NCI-H460 (cell line): ENCODE measurements around the gene PRR20G. TPM values are rescaled to one million over a fixed set of nuclear protein-coding genes. Genes with fewer than 3 reads are reported as not detected.
"Not testable (repeated sequence)": the region's sequence is repeated elsewhere in the genome, so short reads cannot be mapped to it uniquely, and the experiment has no call there.

Experiments
- DNase-seq: peaks from one replicate; pipeline ENCODE4 v3.0.0-alpha.2; 2016; ENCODE audit warnings: low read depth; ENCODE audit errors: extremely low read depth
- total RNA-seq: library from RNA; depleted of rRNA; stranded (reverse); fragments of >200 nt; shearing (Covaris generic); gene quantifications from 2 replicates; pipeline ENCODE4 v1.2.3, GENCODE V29; 2014

Gene PRR20G
- total RNA-seq, 1 experiment from 2014 or later, result not detected

DNA sequence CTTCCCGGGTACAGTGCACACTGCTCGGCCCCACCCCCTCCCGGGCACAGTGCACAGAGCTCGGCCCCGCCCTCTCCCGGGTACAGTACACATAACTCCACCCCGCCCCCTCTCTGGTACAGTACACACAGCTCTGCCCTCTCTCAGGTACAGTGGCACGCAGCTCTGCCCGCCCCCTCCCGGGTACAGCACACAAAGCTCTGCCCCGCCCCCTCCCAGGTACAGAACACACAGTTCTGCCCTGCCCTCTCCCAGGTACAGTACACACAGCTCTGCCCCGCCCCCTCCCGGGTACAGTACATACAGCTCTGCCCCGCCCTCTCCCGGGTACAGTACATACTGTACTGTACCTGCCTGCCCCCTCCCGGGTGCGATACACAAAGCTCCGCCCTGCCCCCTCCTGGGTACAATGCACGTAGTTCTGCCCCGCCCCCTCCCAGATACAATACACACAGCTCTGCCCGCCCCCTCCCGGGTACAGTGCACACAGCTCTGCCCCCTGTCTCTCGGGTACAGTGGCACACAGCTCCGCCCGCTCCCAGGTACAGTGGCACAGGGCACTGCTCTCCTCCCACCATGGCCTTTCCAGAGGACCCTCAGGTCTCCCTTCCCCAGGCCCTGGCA is 16.4 kb upstream of the PRR20G start:
- peak; percentile 11 for DNase-seq

DNA sequence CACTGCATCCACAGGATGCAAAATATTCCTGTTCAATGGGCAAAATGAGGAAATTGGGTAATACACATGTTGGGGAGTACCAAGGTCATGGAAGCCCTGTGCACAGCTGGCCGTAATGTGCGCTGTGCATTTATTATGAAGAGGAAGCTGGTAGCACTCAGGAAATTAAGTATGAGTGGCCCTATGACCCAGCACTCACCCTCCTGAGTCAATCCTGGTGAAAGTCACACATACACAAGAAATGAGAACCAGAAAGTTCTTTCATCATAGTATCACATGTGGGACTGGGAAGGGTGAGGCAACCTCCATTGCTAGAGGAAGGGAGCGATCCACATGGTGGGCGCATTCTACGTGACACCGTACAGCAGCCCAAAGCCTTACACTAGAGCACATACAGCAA is 11.4 kb upstream of the PRR20G start:
- DNase-seq, result no peak

DNA sequence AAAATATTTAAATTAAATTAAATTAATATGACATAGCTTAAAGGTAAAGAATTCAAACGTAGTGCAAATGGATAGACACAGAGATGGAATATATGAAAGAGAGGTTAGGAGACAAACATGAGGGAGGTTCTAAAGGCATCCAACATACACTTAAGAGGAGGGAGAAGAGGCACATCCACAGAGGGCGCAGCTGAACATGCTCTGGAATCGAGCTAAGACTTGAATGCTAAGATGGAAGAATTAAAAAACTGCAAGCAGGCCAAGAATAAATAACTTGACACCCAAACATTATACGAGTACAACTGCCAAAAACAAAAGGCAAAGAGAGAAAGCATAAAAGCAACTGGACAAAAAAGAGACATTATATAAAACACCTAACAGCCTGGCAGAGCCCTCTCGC is 9.1 kb upstream of the PRR20G start:
- DNase-seq, result no peak

DNA sequence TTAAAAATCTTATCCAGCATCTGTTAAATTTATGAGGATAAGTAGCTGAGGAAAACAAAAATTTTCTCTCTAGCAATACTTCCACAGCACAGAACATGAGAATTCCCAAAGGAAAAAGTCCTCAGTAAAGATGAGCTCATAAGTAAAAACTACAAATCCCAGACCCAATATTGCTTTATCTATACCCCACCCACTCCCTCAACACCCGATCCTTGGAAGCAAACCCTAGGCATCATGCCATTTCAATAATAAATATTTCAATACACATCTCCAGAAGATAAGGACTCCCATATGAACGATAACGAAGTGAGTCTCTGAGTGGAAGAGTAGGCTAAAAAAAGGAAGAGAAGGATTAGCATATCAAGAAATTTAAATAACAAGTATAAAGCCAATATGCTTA is 8.3 kb upstream of the PRR20G start:
- DNase-seq, result no peak

DNA sequence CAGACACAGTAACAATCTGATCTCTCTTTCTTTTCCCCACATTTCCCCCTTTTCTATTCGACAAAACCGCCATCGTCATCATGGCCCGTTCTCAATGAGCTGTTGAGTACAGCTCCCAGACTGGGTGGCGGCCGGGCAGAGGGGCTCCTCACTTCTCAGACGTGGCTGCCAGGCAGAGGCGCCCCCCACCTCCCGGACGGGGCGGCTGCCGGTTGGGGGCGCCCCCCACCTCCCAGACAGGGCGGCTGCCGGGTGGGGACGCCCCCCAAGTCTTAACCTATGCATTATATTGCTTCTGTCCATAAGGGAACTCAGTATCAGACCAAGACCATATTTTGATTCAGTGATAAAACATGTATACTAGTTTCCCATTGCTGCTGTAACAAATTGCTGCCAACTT is 5.8 kb upstream of the PRR20G start:
- DNase-seq, result not testable (repeated sequence)

DNA sequence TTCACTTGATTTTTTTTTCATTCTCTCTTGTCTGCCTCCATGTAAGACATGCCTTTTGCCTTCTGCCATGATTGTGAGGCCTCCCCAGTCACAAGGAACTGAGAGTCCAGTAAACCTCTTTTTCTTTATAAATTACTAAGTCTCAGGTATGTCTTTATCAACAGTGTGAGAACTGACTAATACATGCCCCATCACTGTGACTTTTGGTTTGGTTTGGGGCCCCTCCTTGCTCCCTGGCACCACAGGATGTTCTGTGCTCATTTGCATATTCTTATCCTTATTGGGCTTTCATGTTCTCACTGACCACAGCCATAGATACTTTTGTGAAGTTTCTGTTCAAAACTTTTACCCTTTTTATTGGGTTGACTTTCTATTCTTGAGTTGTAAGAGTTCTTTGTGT is 3.8 kb upstream of the PRR20G start:
- DNase-seq, result no peak

DNA sequence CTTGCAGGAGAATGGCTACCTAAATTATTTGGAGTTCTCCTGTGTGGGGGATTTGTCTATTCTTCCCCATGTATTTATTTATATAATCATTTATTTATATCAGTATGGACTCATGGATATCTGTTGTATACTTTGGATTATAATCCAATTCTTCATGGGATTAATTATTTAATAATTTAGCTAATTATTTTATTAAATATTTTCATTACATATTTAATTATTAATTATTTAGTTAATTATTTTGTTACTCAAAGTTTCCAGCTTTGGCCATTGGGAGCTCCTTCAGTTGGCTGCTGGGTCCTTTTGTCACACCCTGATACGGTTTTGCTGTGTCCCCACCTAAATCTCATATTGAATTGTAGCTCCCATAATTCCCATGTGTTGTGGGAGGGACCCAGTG is 3.3 kb upstream of the PRR20G start:
- DNase-seq, result no peak

DNA sequence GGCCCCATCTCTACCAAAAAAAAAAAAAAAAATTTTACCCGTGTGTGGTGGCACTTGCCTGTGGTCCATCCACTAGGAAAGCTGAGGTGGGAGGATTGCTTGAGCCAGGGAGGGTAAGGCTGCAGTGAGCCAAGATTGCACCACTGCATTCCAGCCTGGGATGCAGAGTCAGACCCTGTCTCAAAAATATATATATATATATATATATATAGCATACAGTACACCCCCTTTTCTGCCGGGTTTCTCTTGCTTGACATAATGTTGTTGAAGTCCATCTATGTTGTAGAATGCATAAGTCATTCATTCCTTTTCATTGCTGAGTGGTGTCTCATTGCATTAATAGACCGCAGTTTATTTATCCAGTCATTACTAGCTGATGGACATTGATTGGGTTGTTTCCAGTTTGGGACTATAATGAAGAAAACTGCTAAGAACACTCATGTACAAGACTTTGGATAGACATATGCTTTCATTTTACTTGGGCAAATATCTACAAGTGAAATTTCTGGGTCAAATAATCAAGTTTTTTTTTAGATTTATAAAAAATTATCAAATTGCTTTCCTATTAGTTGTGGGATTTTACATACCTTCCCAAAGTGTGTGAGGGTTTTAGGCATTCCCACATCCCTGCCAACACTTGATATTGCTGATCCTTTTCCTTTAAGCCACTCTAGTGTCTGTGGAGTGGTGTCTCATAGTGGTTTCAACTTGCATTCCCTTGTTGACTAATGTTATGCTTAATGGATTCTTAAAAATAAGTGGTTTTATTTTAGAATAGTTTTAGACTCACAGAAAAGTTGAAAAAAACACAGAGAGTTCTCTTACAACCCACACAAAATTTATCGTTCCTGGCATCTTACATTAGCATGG is 2.1 kb upstream of the PRR20G start:
- DNase-seq, result no peak

DNA sequence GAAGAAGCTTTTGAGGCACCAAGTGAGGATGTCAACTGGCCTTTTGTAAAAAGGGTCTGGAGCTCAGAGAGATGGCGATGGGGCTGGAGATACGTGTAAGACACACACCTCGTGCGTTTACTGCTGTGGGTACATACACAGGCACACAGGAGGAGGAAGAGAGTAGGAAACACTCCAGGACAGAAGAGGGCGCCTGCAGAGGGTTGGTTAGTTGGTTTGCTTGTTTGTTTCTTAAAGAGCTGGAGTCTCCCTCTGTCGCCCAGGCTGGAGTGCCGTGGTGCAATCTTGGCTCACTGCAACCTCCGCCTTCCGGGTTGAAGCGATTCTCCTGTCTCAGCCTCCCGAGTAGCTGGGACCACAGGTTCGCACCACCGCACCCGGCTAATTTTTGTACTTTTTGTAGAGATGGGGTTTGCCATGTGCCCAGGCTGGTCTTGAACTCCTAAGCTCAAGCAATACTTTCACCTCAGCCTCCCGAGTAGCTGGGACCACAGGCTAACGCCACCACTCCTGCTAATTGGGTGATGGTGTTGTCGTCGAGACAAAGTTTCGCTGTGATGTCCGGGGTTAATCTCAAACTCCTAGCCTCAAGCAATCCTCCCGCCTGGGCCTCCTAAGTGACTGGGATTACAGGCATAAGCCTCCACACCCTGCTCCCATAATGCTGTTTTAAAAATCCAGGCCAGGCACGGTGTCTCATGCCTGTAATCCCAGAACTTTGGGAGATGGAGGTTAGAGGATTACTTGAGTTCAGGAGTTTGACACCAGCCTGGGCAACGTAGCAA is 1.3 kb upstream of the PRR20G start:
- no peak for DNase-seq

DNA sequence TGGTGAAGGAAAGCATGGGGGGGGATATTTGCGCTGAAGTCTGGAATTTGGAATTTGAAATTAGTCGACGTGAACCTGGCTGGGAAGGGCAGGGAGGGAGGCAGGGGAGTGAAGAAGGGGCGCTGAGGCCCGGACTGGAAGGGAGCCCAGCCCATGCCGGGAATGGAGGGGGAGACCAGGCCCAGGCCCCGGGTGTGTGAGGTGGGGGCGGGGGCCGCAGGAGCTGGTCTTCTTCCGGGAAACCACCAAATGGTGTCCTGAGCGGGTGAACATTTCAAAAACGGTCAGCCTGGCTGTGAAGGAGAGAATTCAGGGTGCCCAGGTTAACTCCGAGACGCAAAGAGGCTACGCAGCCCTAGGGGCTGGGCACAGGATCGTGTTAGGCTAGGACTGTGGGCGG is 497 bp upstream of the PRR20G start:
- DNase-seq, result no peak

DNA sequence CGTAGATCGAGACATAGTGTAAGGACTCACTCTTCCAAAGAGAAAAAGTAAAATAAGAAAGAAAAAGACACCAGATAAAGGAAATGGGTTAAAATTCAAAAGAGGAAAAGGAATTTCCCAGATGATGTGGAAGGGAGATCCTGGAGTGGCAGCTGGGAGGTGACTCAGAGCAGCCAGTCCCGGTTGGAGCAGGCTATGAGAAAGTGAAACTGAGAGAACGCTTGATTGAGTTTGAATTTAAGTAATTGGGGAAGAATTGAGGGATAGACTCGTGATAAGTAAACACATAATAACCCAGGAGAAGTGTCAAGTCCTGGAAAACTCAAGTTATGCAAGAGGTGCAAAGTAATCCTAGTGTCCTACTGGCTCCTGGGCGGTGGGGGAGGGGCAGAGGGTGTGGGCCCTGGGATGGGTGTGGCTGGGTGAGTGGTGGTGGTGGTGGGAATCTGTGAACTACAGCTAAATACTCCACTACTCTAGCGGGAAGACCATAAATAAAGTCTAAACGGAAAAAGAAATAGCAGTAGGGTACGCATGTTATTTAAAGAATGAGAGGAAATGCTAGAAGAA is 1.2 kb downstream of the PRR20G start:
- no peak for DNase-seq

DNA sequence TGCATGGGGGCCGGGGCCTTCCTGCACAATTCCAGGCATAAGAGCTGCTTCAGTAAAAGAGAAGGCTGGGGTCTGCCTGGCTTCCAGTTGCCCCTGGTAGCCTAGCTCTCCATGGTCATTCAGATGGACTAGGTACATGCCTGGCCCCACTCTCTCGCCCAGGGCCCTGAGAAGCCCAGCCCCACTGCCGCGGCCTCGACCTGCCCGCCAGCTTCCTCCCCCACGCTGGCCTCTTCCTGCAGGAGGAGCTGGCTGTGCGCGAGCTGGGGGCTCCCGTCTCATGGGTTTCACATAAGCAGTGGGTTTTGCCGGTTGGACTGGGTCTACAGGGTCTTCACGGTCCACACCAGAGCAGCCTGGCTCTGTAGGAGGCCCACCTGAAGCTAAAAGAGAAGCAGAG is 3.6 kb downstream of the PRR20G start:
- DNase-seq, result no peak

DNA sequence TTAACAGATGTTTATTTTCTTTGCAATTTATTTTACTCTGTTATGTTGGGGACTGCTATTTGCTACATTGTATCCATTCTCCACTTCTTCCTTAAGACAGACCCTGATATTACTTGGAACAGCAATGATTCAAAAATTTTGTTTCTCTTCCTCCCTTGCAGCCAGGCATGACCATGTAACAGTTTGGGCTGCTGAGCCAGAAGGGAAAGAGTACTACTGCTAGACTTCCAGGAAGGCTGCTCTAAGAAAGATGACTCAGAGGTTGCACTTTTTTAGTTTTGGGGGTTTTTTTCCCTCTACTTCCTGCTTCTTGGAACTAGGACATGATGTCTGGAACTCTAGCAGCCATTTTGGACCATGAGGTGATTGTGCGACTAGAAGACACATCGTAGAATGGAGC is 10.3 kb downstream of the PRR20G start:
- DNase-seq, result no peak

DNA sequence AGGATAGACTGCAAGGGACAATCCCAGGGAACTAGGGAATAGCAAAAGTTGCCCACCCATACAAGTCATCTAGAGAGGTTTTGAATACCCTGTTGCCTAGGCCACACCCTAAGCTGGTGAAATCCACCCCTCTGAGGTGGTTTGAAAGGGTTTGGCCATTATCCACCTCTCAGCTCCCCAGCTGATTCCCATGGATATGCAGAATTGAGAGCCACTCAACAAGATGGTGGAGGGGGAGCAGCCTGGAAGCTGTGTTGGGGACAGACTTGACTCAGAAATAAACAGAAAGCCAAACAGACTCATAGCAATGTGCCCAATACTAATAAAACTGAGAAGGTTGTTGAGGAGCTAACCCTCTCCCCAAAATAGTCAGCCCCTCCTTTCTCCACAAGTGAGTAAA is 10.9 kb downstream of the PRR20G start:
- no peak for DNase-seq

DNA sequence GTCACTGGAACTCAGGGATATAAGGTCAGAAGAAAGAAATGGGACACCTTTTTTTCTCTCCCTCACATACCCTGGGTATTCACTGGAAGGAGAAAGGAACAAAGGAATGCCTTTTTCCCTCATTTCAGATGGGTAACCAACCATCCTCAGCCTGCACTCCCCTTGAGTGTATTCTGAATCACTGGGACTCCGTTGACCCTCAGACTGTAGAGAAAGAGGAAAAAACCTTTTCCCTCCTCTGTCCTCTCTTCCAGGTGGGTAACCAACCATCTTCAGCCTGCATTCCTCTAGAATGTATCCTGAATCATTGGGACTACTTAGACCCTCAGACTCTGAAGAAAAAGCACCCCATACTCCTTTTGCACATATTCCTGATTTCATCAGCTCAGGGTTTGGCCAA is 11.4 kb downstream of the PRR20G start:
- DNase-seq, result no peak

DNA sequence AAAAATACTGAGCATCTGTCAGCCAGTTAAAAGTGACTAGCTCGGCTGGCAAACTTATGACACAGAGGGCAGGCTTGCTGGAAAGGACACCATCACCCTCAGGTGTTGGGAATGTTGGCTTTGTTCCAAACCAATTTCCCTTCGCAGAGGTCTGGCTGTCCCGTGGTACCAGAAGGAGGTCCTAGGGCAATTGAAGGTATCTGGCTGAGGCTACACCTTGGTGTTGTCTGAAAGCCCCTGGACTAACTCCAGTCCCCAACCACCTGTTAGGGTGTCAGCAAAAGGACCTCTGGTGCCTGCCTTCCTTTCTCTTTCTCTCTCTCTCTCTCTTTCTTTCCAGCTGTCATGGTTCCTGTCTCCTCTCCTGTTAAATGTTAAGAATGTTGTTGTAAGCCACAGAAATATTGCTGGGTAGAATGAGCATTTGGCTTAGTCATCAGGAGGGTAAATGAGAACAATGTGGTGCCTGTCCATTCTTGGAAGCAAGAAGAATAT is 12.5 kb downstream of the PRR20G start:
- no peak for DNase-seq

DNA sequence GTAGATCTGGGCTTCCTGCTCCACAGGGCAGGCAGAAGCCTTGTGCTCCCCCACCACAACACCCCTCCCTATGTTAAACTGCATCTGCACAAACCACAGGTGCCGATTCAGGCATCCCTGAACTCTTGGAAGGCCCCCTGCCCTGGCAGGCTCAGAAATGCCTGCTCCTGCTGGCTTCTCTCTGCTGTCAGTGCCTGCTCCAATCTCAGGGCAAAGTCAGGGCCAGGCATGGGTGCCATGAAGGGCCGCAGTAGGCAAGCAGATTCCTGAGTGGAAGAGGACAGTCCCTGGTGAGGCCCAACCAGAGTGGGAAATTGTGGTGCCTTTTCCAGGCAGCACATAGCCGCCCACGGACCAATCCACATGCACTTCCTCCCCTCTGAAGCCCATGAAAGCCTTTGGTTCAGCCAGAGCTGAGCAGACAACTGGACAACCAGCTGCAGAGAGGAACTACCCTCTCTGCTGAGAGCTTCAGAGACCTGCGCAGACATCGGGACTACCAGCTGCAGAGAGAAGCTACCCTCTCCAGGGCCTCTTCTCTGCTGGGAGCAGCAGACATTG is 13.6 kb downstream of the PRR20G start:
- no peak for DNase-seq

DNA sequence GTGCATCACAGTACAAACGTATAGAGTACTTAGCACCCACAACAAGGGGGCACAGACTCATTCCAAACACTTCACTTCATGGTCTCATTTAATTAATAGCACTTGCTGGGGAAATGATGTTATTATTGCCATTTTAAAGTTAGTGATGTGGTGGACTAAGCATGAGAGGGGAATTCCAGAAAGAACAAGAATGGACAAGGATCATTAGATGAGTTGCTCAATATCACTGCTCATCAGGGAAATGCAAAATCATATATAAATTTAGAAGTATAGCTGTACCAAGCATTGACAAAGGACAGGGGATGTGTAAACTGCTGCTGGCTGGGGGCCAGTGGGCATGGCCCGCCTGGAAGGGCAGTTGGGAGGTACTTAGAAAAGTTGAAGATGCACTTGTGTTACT is 14.6 kb downstream of the PRR20G start:
- DNase-seq, result no peak

DNA sequence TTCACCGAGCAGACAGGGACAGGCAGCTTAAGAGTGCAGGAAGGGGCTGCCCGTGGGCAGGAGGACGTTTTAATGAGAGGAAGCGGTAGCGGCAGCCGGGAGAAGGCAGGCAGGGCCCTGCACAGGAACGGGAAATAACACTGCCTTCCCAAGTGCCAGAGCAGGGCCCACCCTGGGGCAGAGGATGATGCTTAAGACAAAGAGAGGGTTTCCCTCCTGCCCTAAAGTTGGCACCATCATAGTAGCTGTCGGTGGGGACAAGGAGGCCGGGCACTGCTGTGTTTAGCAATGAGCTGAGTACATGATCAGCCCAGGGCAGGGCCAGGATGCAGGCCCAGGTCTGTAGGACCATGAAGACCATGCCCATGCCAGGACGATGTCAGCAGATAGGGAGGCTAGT is 21.7 kb downstream of the PRR20G start:
- DNase-seq, result no peak

DNA sequence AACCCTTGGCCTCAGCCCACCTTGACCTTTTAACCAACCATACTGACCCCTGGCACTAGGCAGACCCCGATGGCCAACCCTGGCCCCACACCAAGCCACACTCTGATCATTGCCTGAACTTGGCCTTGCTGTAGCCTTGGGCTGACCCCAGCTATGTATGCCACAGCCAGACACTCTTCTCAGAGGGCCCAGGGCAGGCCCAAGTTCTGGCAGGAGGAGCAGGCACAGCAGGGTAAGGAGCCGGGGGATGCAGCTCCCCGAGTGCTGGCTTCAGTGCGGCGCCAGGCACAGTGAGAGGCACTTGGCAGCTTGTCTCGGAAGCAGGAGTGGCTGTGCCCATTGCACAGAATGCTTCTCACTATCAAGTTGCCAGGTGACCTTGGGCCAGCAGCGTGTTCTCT is 22.3 kb downstream of the PRR20G start:
- no peak for DNase-seq
